ENCODE data around the gene OR9Q1.
"Not testable (repeated sequence)": the region's sequence is repeated elsewhere in the genome, so short reads cannot be mapped to it uniquely, and the experiment has no call there.

OR9Q1 gene

GRCh38 chr11:58134151-58134550 lies 110.5 kb downstream of the OR9Q1 start:
- no peak for DNase-seq (ENCODE audit: low spot score)

GRCh38 chr11:58135171-58135570 lies 111.5 kb downstream of the OR9Q1 start:
- no peak for DNase-seq (ENCODE audit: low spot score)

GRCh38 chr11:58142761-58143160 lies 119.1 kb downstream of the OR9Q1 start:
- no peak for DNase-seq (ENCODE audit: low spot score)

- DNase-seq (ENCODE audit: low spot score) = peak; percentile 7
These were observed 129.1 kb downstream of the OR9Q1 start for GRCh38 chr11:58152781-58153180.

- DNase-seq (ENCODE audit: low spot score) = no peak
These were observed 140.7 kb downstream of the OR9Q1 start for GRCh38 chr11:58164389-58164788.

GRCh38 chr11:58164990-58165389 lies 141.3 kb downstream of the OR9Q1 start:
- DNase-seq (ENCODE audit: low spot score) = no peak

GRCh38 chr11:58165504-58166106 lies 141.9 kb downstream of the OR9Q1 start:
- no peak for DNase-seq (ENCODE audit: low spot score)

- no peak for DNase-seq (ENCODE audit: low spot score)
These were observed 153.9 kb downstream of the OR9Q1 start for GRCh38 chr11:58177409-58178054.

- no peak for DNase-seq (ENCODE audit: low spot score)
These were observed 154.8 kb downstream of the OR9Q1 start for GRCh38 chr11:58178444-58178843.

GRCh38 chr11:58179648-58180047 lies 156.0 kb downstream of the OR9Q1 start:
- no peak for DNase-seq (ENCODE audit: low spot score)

- DNase-seq (ENCODE audit: low spot score) = no peak
These were observed 163.3 kb downstream of the OR9Q1 start for GRCh38 chr11:58186938-58187337.

- DNase-seq (ENCODE audit: low spot score) = no peak
These were observed 165.1 kb downstream of the OR9Q1 start, which contains the start of gene OR9Q2 for GRCh38 chr11:58188770-58189169. Gene OR9Q2 (plus strand): TSS chr11:58189070. CDS start chr11:58190491, 1,421 bp downstream.

- DNase-seq (ENCODE audit: low spot score) = no peak
These were observed 168.5 kb downstream of the OR9Q1 start for GRCh38 chr11:58192229-58192628.

GRCh38 chr11:58193391-58193790 lies 169.7 kb downstream of the OR9Q1 start:
- DNase-seq (ENCODE audit: low spot score) = no peak

GRCh38 chr11:58195939-58196338 lies 172.3 kb downstream of the OR9Q1 start:
- DNase-seq (ENCODE audit: low spot score) = no peak

- no peak for DNase-seq (ENCODE audit: low spot score)
These were observed 175.6 kb downstream of the OR9Q1 start for GRCh38 chr11:58199271-58199670.

GRCh38 chr11:58204042-58204441 lies 180.4 kb downstream of the OR9Q1 start, which contains the start of gene OR1S2:
Gene OR1S2 (minus strand): TSS chr11:58204142. CDS start chr11:58204142, 0 bp downstream.
- DNase-seq (ENCODE audit: low spot score) = no peak

- DNase-seq (ENCODE audit: low spot score) = not testable (repeated sequence)
These were observed 188.7 kb downstream of the OR9Q1 start, which contains the start of gene OR1S1 for GRCh38 chr11:58212420-58212819. Gene OR1S1 (plus strand): TSS chr11:58212720.

- DNase-seq (ENCODE audit: low spot score) = no peak
These were observed 192.8 kb downstream of the OR9Q1 start for GRCh38 chr11:58216476-58216875.

GRCh38 chr11:58222721-58223120 lies 199.0 kb downstream of the OR9Q1 start:
- no peak for DNase-seq (ENCODE audit: low spot score)

- no peak for DNase-seq (ENCODE audit: low spot score)
These were observed 204.4 kb downstream of the OR9Q1 start for GRCh38 chr11:58227956-58228615.

Data from Ammon's horn (tissue), 1 donor.